B cell (primary cell): ENCODE data around the gene DCUN1D1. TPM values are rescaled to one million over a fixed set of nuclear protein-coding genes. Genes with fewer than 3 reads are reported as not detected.

ENCODE experiments used
- ATAC-seq: fragments of 200-7000 bp; cut with Tn5 transposase; one replicate; pipeline ENCODE4 v1.10.0; 2021; ENCODE audit warnings: low read depth, mild to moderate bottlenecking, moderate number of reproducible peaks, moderate library complexity
- CTCF ChIA-PET: fragments of 350-600 bp; sonication (Branson Sonifier 250); formaldehyde crosslinking; loops from one replicate; lab custom pipeline; 2021; ENCODE audit warnings: antibody characterized with exemption, inconsistent platforms; lab: Charles Lee
- POLR2A ChIA-PET: fragments of 350-600 bp; sonication (Branson Sonifier 250); formaldehyde crosslinking; loops from one replicate; lab custom pipeline; 2021; ENCODE audit warnings: antibody characterized with exemption; lab: Charles Lee
- DNase-seq: peaks from one replicate; pipeline ENCODE4 v3.0.0; 2013
- H2AFZ ChIP-seq: 2 replicates; pipeline ENCODE4 v1.6.1; 2012; ENCODE audit warnings: mild to moderate bottlenecking, low read depth, low read length; ENCODE audit not compliant: insufficient read depth, poor library complexity, severe bottlenecking
- H3K27ac ChIP-seq, 2 donors: 1 replicate in 1 of 2; 2 replicates in 1 of 2; pipeline ENCODE4 v1.5.1; 2012 to 2013; ENCODE audit warnings: low read length in 2 of 2, mild to moderate bottlenecking in 2 of 2, moderate library complexity in 1 of 2
- H3K27me3 ChIP-seq, 4 experiments: fragments of 200-600 bp in 1 of 4; sonication (generic) in 1 of 4; replicated peaks in 1 of 4; 1 replicate in 2 of 4; 2 replicates in 2 of 4; pipeline versions ENCODE4 v1.6.1 to v1.7.0; 2013 to 2016; ENCODE audit warnings: low read length in 3 of 4, mild to moderate bottlenecking in 2 of 4, mixed read lengths in 1 of 4, moderate library complexity in 1 of 4; ENCODE audit not compliant: insufficient read depth in 4 of 4, control insufficient read depth in 3 of 4; ENCODE audit errors: control extremely low read depth in 1 of 4
- H3K36me3 ChIP-seq, 2 experiments: replicated peaks in 1 of 2; 1 replicate in 1 of 2; 2 replicates in 1 of 2; pipeline versions ENCODE4 v1.6.1 to v1.7.1; 2013; ENCODE audit warnings: low read length in 1 of 2; ENCODE audit not compliant: insufficient read depth in 2 of 2, control insufficient read depth in 1 of 2; ENCODE audit errors: control extremely low read depth in 1 of 2, extremely low read depth in 1 of 2
- H3K4me1 ChIP-seq, 2 donors: fragments of 200-600 bp in 1 of 2; sonication (generic) in 1 of 2; 1 replicate in 1 of 2; 2 replicates in 1 of 2; pipeline versions ENCODE4 v1.5.1 to v1.6.1; 2013 to 2017; ENCODE audit warnings: low read length in 2 of 2; ENCODE audit not compliant: control insufficient read depth in 2 of 2, insufficient read depth in 2 of 2
- H3K4me2 ChIP-seq: replicated peaks from 2 replicates; pipeline ENCODE3; 2012; ENCODE audit warnings: mild to moderate bottlenecking, low read depth, low read length; ENCODE audit not compliant: poor library complexity, severe bottlenecking
- H3K4me3 ChIP-seq, 5 experiments: fragments of 200-600 bp in 1 of 5; sonication (generic) in 1 of 5; 1 replicate in 3 of 5; 2 replicates in 2 of 5; pipeline versions ENCODE4 v1.5.1 to v1.7.0; 2011 to 2016; ENCODE audit warnings: low read length in 4 of 5, mild to moderate bottlenecking in 4 of 5, low read depth in 2 of 5, control low read depth in 1 of 5, moderate library complexity in 1 of 5; ENCODE audit not compliant: insufficient read depth in 1 of 5; ENCODE audit errors: control extremely low read depth in 1 of 5, extremely low read depth in 1 of 5
- H3K79me2 ChIP-seq: fragments of 200-600 bp; sonication (generic); one replicate; pipeline ENCODE4 v1.6.0; 2016; ENCODE audit warnings: low read length; ENCODE audit not compliant: control insufficient read depth, insufficient read depth
- H3K9ac ChIP-seq: fragments of 200-600 bp; sonication (generic); 2 replicates; pipeline ENCODE4 v1.6.1; 2017; ENCODE audit warnings: mild to moderate bottlenecking, low read length, moderate library complexity
- H3K9me3 ChIP-seq, 3 donors: one replicate each; pipeline versions ENCODE4 v1.6.1 to v1.7.1; 2013; ENCODE audit warnings: low read length in 2 of 3; ENCODE audit not compliant: control insufficient read depth in 2 of 3, insufficient read depth in 1 of 3; ENCODE audit errors: control extremely low read depth in 1 of 3
- H4K20me1 ChIP-seq: 2 replicates; pipeline ENCODE4 v1.6.0; 2012; ENCODE audit warnings: mild to moderate bottlenecking, low read length; ENCODE audit not compliant: insufficient read depth, control insufficient read depth, poor library complexity, severe bottlenecking
- H3K27ac Mint-ChIP-seq: one replicate; pipeline ENCODE4 v1.8.0; 2021; ENCODE audit warnings: mixed read lengths
- H3K27me3 Mint-ChIP-seq: one replicate; pipeline ENCODE4 v1.8.0; 2021; ENCODE audit warnings: mixed read lengths
- H3K4me1 Mint-ChIP-seq: one replicate; pipeline ENCODE4 v1.8.0; 2021; ENCODE audit warnings: mixed read lengths
- H3K4me3 Mint-ChIP-seq: one replicate; pipeline ENCODE4 v1.8.0; 2021; ENCODE audit warnings: mixed read lengths
- H3K9me3 Mint-ChIP-seq: one replicate; pipeline ENCODE4 v1.8.0; 2022; ENCODE audit warnings: mixed read lengths; ENCODE audit not compliant: insufficient read depth
- EZH2 ChIP-seq: IDR thresholded peaks from 2 replicates; pipeline ENCODE4 v1.6.1; 2012; ENCODE audit warnings: borderline replicate concordance, low read depth, mild to moderate bottlenecking, moderate library complexity, low read length; ENCODE audit not compliant: insufficient read depth, poor library complexity, severe bottlenecking
- WGBS: methylation state at CpG from one replicate; pipeline ENCODE4 v1.1.5; 2013; ENCODE audit warnings: missing lambda C conversion rate; ENCODE audit not compliant: insufficient coverage; 5-methylcytosine and 5-hydroxymethylcytosine counted together
- intact Hi-C: fragments of 100-400 bp; cut with micrococcal nuclease; formaldehyde crosslinking; loops from one replicate; pipeline ENCODE4 v1.10.0; 2022
- polyA plus RNA-seq: library from polyadenylated mRNA; depleted of rRNA; stranded (reverse); fragments of >200 nt; gene quantifications from 2 replicates; pipeline ENCODE4 v1.2.3, GENCODE V29; 2012
- total RNA-seq, 2 donors: library from RNA; stranded (reverse); fragments of 120-200 nt in 1 of 2; gene quantifications; 1 replicate in 1 of 2; 2 replicates in 1 of 2; pipeline versions ENCODE4 v1.2.3 to v1.2.4, GENCODE V29; 2013 to 2022
- TF ChIP-seq, protein P1 (sequence below): fragments of 200-600 bp; IDR thresholded peaks from one replicate; pipeline ENCODE4 v1.8.0; 2022; ENCODE audit warnings: antibody characterized with exemption, mild to moderate bottlenecking

Gene DCUN1D1
- total and polyA plus RNA-seq, 2 donors (not counting 1 experiment from before 2014, with no cell fraction given) = 3.7 to 35.5 TPM

DNA sequence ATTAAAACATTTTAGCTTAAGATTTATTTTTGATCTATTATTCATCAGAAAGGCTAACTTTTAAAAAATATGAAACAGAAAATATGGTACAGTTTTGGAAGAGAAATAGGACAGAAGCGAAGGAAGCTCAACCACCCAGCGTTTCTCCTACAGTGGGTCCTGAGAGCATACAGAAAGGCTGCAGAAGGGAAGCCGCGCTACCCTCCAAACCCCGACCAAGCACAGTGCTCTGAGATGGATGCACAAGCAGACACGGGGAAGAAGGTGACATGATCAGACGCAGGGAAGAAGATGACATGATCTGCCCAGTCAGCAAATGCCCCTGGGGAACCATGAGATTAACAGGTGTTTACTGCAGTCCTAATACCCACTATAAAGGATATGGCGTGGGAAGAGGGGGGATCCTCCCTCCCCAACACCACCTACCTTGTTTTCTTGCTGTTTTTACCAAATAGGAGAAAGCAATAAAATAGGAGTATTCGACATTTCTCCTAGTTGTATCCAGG is 14.4 kb downstream of the DCUN1D1 start:
- intact Hi-C loops = no loop called here
- Histone ChIP-seq H3K9ac (no peak overlapping the region), H3K9me3 (no peaks in the 10 kb centered on the region), H3K79me2 (peaks cover 44% of the 10 kb centered on the region), H3K36me3 (peaks cover 0 to 15% of the 10 kb centered on the region in 2 experiments), H3K4me2 (no peak overlapping the region), H2AFZ (no peak overlapping the region), H3K4me3 (no peak overlapping the region), H3K27ac (no peak overlapping the region), H3K27me3 (no peaks in the 10 kb centered on the region), H4K20me1 (peaks cover 26% of the 10 kb centered on the region), H3K4me1 (peaks cover 15 to 20% of the 10 kb centered on the region in 2 donors)
- H3K4me1 Mint-ChIP-seq = peaks cover 37% of the 10 kb centered on the region
- H3K27me3 Mint-ChIP-seq = no peaks in the 10 kb centered on the region
- ChIA-PET CTCF (no interaction called here), POLR2A (no interaction called here)
- H3K27ac Mint-ChIP-seq = peak overlapping the region; percentile 6
- H3K9me3 Mint-ChIP-seq = no peaks in the 10 kb centered on the region
- H3K4me3 Mint-ChIP-seq = no peak overlapping the region
- no peak for DNase-seq
- 98% methylated on average over 5 of the region's 9 CpGs for WGBS
- ATAC-seq = no peak
- TF ChIP-seq, protein P1, sequence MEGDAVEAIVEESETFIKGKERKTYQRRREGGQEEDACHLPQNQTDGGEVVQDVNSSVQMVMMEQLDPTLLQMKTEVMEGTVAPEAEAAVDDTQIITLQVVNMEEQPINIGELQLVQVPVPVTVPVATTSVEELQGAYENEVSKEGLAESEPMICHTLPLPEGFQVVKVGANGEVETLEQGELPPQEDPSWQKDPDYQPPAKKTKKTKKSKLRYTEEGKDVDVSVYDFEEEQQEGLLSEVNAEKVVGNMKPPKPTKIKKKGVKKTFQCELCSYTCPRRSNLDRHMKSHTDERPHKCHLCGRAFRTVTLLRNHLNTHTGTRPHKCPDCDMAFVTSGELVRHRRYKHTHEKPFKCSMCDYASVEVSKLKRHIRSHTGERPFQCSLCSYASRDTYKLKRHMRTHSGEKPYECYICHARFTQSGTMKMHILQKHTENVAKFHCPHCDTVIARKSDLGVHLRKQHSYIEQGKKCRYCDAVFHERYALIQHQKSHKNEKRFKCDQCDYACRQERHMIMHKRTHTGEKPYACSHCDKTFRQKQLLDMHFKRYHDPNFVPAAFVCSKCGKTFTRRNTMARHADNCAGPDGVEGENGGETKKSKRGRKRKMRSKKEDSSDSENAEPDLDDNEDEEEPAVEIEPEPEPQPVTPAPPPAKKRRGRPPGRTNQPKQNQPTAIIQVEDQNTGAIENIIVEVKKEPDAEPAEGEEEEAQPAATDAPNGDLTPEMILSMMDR = no peak
- no peak for TF ChIP-seq EZH2

DNA sequence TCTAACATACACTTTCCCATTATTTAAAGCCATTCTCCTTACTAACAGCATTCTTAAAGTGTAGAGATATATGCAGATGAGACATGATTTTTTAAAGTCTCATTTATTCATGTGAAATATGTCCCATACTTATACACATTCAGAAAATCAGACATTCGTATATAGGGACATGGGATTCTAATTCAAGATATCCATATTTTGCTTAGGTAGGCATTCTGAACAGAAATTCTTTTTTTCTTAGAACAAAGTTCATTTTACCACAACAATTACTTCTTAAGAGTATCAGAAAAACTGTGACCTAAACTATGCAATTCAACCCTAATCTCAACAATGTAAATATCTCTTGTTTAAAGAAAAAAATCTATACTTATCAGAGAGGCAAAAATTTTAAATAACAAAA is 16.2 kb downstream of the DCUN1D1 start:
- Histone ChIP-seq H4K20me1 (peaks cover 22% of the 10 kb centered on the region), H3K9ac (no peak overlapping the region), H3K4me3 (no peak overlapping the region), H3K27ac (no peak overlapping the region), H3K4me2 (no peak overlapping the region), H3K9me3 (no peaks in the 10 kb centered on the region), H3K36me3 (peaks cover 0 to 23% of the 10 kb centered on the region in 2 experiments), H3K79me2 (peaks cover 31% of the 10 kb centered on the region), H3K4me1 (peaks cover 15 to 20% of the 10 kb centered on the region in 2 donors), H2AFZ (no peak overlapping the region), H3K27me3 (no peaks in the 10 kb centered on the region)
- no CpG with 5 or more reads among the region's 1 CpG for WGBS
- TF ChIP-seq, protein P1 = no peak
- no peak for TF ChIP-seq EZH2
- intact Hi-C loops = no loop called here
- ChIA-PET POLR2A (no interaction called here), CTCF (no interaction called here)
- no peak overlapping the region for H3K27ac Mint-ChIP-seq
- peaks cover 31% of the 10 kb centered on the region for H3K4me1 Mint-ChIP-seq
- H3K27me3 Mint-ChIP-seq = no peaks in the 10 kb centered on the region
- ATAC-seq (no peak), DNase-seq (no peak)
- no peaks in the 10 kb centered on the region for H3K9me3 Mint-ChIP-seq
- H3K4me3 Mint-ChIP-seq = no peak overlapping the region
